A549 treated with ZK216348 at 1 μM for 4 hours (cell line): ENCODE results near the gene FRRS1L. TPM values are rescaled to one million over a fixed set of nuclear protein-coding genes. Genes with fewer than 3 reads are reported as not detected.

Experiments used
- total RNA-seq: library from RNA; stranded (reverse); fragments of 200-300 nt; extraction: Qiagen RNA extraction; gene quantifications from 5 replicates; pipeline ENCODE4 v1.2.3, GENCODE V29; 2022; ENCODE audit warnings: low read depth

The FRRS1L gene
- total RNA-seq = 0.15 to 0.47 TPM (median 0.19 TPM) in 5 replicates

DNA sequence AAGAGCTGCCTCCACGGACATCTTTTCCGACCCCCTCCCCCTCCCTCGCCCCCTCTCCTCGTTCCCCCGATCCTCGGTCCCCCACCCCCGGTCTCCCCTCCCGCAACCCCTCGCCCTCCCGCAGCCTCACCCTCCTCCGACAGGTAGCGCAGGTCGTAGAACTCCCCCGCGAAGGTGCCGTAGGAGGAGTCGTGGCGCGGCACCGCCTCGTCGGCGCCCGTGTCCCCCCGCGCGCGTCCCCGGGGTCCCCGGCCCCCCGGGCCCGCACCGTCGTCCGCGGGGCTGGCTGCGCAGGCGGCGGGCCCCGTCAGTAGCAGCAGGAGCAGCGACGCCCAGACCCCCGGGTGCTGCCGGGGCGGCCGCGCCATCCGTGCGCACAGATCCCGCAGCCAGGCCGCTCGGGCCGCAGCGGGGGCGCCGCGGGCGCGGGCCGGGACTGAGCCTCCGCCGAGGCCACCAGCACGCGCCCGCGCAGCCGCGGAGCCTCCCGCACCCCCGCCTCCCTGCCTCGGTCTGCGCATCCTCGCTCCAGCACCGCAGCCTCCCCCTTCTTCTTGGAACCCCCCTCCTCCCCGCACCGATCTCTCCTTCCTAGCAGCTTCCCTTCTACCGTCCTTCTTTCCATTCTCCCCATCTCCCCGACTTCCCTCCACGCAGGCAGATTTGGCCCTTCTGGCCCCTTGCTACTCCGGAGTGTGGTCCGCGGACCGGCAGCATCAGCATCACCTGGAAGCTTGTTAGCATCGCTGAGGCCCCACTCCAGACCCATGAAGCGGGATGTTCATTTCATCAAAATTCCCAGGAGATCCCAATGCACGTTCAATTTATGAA, at the start of gene FRRS1L:
TSS of gene FRRS1L (minus strand) at position 479 of the 831 bp plus-strand sequence. CDS start at position 368, 111 bp downstream.

GRCh38 chr9:109119439-109120203, 47.4 kb downstream of the FRRS1L start, which contains the start of gene TMEM245:
Gene TMEM245 (minus strand): TSS chr9:109119947. CDS start chr9:109119913, 34 bp downstream.

Other genes starting within 250 kb of the FRRS1L start
- 20.1 to 23.4 TPM (median 21.0 TPM) in 5 replicates for gene ELP1, start 233.1 kb downstream of the FRRS1L start, total RNA-seq
- 20.0 to 26.4 TPM (median 20.2 TPM) in 5 replicates for gene ABITRAM, start 232.8 kb downstream of the FRRS1L start, total RNA-seq
- 42.6 to 64.7 TPM (median 51.1 TPM) in 5 replicates for gene CTNNAL1, start 153.8 kb downstream of the FRRS1L start, total RNA-seq
- gene TMEM245, start 47.3 kb downstream of the FRRS1L start, total RNA-seq = 35.3 to 54.6 TPM (median 47.2 TPM) in 5 replicates
- gene EPB41L4B, start 153.8 kb upstream of the FRRS1L start, total RNA-seq = 11.5 to 16.9 TPM (median 14.6 TPM) in 5 replicates